Activated CD4-positive, alpha-beta T cell treated with anti-CD3 and anti-CD28 coated beads, Interleukin-2, amount 10 ng/mL, durations not matched to agents 24 days and 14 days (primary cell): ENCODE measurements around the gene IGHMBP2. TPM values are rescaled to one million over a fixed set of nuclear protein-coding genes. Genes with fewer than 3 reads are reported as not detected.
"Not testable (repeated sequence)": the region's sequence is repeated elsewhere in the genome, so short reads cannot be mapped to it uniquely, and the experiment has no call there.

Experiments used
- DNase-seq: peaks from one replicate; pipeline ENCODE4 v3.0.0; 2022
- H3K27ac Mint-ChIP-seq: one replicate; pipeline ENCODE4 v1.8.0; 2022; ENCODE audit warnings: mild to moderate bottlenecking, mixed read lengths
- H3K27me3 Mint-ChIP-seq: one replicate; pipeline ENCODE4 v1.8.0; 2022; ENCODE audit warnings: mixed read lengths
- H3K36me3 Mint-ChIP-seq: one replicate; pipeline ENCODE4 v1.8.0; 2022; ENCODE audit warnings: low read depth, mild to moderate bottlenecking, mixed read lengths
- H3K4me1 Mint-ChIP-seq: one replicate; pipeline ENCODE4 v1.8.0; 2021; ENCODE audit warnings: mixed read lengths
- H3K4me3 Mint-ChIP-seq: one replicate; pipeline ENCODE4 v1.8.0; 2022; ENCODE audit warnings: mild to moderate bottlenecking, moderate library complexity, mixed read lengths
- H3K9me3 Mint-ChIP-seq: one replicate; pipeline ENCODE4 v1.8.0; 2021; ENCODE audit warnings: mixed read lengths
- intact Hi-C: fragments of 100-400 bp; cut with micrococcal nuclease; formaldehyde crosslinking; loops from one replicate; pipeline ENCODE4 v1.15.1; 2023
- total RNA-seq: library from RNA; stranded (reverse); gene quantifications from 2 replicates; pipeline ENCODE4 v1.2.3, GENCODE V29; 2022

Gene IGHMBP2
- total RNA-seq = 39.2 and 39.8 TPM in 2 replicates

GRCh38 chr11:68903288-68904247, at the start of gene IGHMBP2, which contains the start of gene MRPL21:
Gene IGHMBP2, plus strand, starts transcription at chr11:68903891. Its CDS starts 62 bp downstream, at chr11:68903953.
Gene MRPL21, minus strand, starts transcription at chr11:68903832. Its CDS starts 22 bp downstream, at chr11:68903810.
- H3K27ac Mint-ChIP-seq = peak within 1 kb of the TSS; percentile 94
- H3K4me3 Mint-ChIP-seq = peak within 1 kb of the TSS; percentile 99
- intact Hi-C loops = loop anchor here (1.0 to 5.0 kb wide), 2 partner anchors 60 to 144 kb away; partner anchors contain the start of gene TPCN2
- H3K9me3 Mint-ChIP-seq = no peaks in the 10 kb centered on the region
- H3K4me1 Mint-ChIP-seq = peaks cover 26% of the 10 kb centered on the region
- DNase-seq = peak; percentile 97
- H3K36me3 Mint-ChIP-seq = peaks cover 30% of the 10 kb centered on the region
- no peaks in the 10 kb centered on the region for H3K27me3 Mint-ChIP-seq

- H3K9me3 Mint-ChIP-seq = no peaks in the 10 kb centered on the region
- H3K36me3 Mint-ChIP-seq = no peaks in the 10 kb centered on the region
- no peak overlapping the region for H3K27ac Mint-ChIP-seq
- intact Hi-C loops = no loop called here
- H3K4me3 Mint-ChIP-seq = no peak overlapping the region
- H3K27me3 Mint-ChIP-seq = peaks cover 42% of the 10 kb centered on the region
- no peak for DNase-seq
- H3K4me1 Mint-ChIP-seq = no peaks in the 10 kb centered on the region
Observed at GRCh38 chr11:68854273-68854958, 49.3 kb upstream of the IGHMBP2 start.

- Mint-ChIP-seq H3K9me3 (no peaks in the 10 kb centered on the region), H3K27me3 (peaks cover 42% of the 10 kb centered on the region), H3K4me1 (no peaks in the 10 kb centered on the region), H3K36me3 (no peaks in the 10 kb centered on the region), H3K4me3 (peak overlapping the region; percentile 49), H3K27ac (no peak overlapping the region)
- no peak for DNase-seq
- intact Hi-C loops = no loop called here
Observed at GRCh38 chr11:68855205-68855981, 48.3 kb upstream of the IGHMBP2 start.

GRCh38 chr11:68856425-68857030, 47.2 kb upstream of the IGHMBP2 start:
- H3K27ac Mint-ChIP-seq, H3K4me3 Mint-ChIP-seq, intact Hi-C loops, H3K36me3 Mint-ChIP-seq, H3K4me1 Mint-ChIP-seq, H3K9me3 Mint-ChIP-seq, DNase-seq: not testable (repeated sequence)
- H3K27me3 Mint-ChIP-seq = peaks cover 42% of the 10 kb centered on the region

GRCh38 chr11:68857037-68857586, 46.6 kb upstream of the IGHMBP2 start:
- H3K36me3 Mint-ChIP-seq = no peaks in the 10 kb centered on the region
- H3K9me3 Mint-ChIP-seq = no peaks in the 10 kb centered on the region
- H3K4me3 Mint-ChIP-seq = no peak overlapping the region
- intact Hi-C loops = no loop called here
- H3K4me1 Mint-ChIP-seq = no peaks in the 10 kb centered on the region
- H3K27ac Mint-ChIP-seq = no peak overlapping the region
- peaks cover 40% of the 10 kb centered on the region for H3K27me3 Mint-ChIP-seq
- DNase-seq = no peak

GRCh38 chr11:68859123-68859522, 44.6 kb upstream of the IGHMBP2 start:
- Mint-ChIP-seq H3K4me3 (no peak overlapping the region), H3K27me3 (peaks cover 23% of the 10 kb centered on the region), H3K4me1 (no peaks in the 10 kb centered on the region), H3K9me3 (no peaks in the 10 kb centered on the region), H3K36me3 (no peaks in the 10 kb centered on the region), H3K27ac (no peak overlapping the region)
- DNase-seq = no peak
- intact Hi-C loops = no loop called here

- DNase-seq = no peak
- no peak overlapping the region for H3K27ac Mint-ChIP-seq
Observed at GRCh38 chr11:68862421-68862820, 41.3 kb upstream of the IGHMBP2 start.

GRCh38 chr11:68863553-68864265, 40.0 kb upstream of the IGHMBP2 start:
- no peak for DNase-seq
- Mint-ChIP-seq H3K9me3 (no peaks in the 10 kb centered on the region), H3K27me3 (peaks cover 3% of the 10 kb centered on the region), H3K4me3 (no peak overlapping the region), H3K36me3 (no peaks in the 10 kb centered on the region), H3K4me1 (no peaks in the 10 kb centered on the region), H3K27ac (no peak overlapping the region)
- intact Hi-C loops = no loop called here

More at GRCh38 chr11:68862421-68862820, 41.3 kb upstream of the IGHMBP2 start:
- Mint-ChIP-seq H3K4me1 (no peaks in the 10 kb centered on the region), H3K4me3 (no peak overlapping the region), H3K9me3 (no peaks in the 10 kb centered on the region), H3K36me3 (no peaks in the 10 kb centered on the region), H3K27me3 (peaks cover 6% of the 10 kb centered on the region)
- intact Hi-C loops = no loop called here

- no peak overlapping the region for H3K4me3 Mint-ChIP-seq
- H3K36me3 Mint-ChIP-seq = no peaks in the 10 kb centered on the region
- H3K9me3 Mint-ChIP-seq = no peaks in the 10 kb centered on the region
- peaks cover 9% of the 10 kb centered on the region for H3K4me1 Mint-ChIP-seq
- intact Hi-C loops = no loop called here
- no peak overlapping the region for H3K27ac Mint-ChIP-seq
- no peak for DNase-seq
- H3K27me3 Mint-ChIP-seq = peaks cover 15% of the 10 kb centered on the region
Observed at GRCh38 chr11:68865241-68865640, 38.5 kb upstream of the IGHMBP2 start.

- Mint-ChIP-seq H3K4me1 (peaks cover 9% of the 10 kb centered on the region), H3K36me3 (no peaks in the 10 kb centered on the region), H3K27me3 (peaks cover 28% of the 10 kb centered on the region), H3K9me3 (no peaks in the 10 kb centered on the region), H3K27ac (no peak overlapping the region), H3K4me3 (no peak overlapping the region)
- intact Hi-C loops = no loop called here
- no peak for DNase-seq
Observed at GRCh38 chr11:68867066-68867465, 36.6 kb upstream of the IGHMBP2 start.

GRCh38 chr11:68868221-68868835, 35.4 kb upstream of the IGHMBP2 start:
- H3K4me3 Mint-ChIP-seq = no peak overlapping the region
- H3K9me3 Mint-ChIP-seq = no peaks in the 10 kb centered on the region
- intact Hi-C loops = no loop called here
- no peak for DNase-seq
- peaks cover 34% of the 10 kb centered on the region for H3K27me3 Mint-ChIP-seq
- H3K36me3 Mint-ChIP-seq = no peaks in the 10 kb centered on the region
- no peak overlapping the region for H3K27ac Mint-ChIP-seq
- H3K4me1 Mint-ChIP-seq = peaks cover 9% of the 10 kb centered on the region

GRCh38 chr11:68870470-68870869, 33.2 kb upstream of the IGHMBP2 start:
- peaks cover 35% of the 10 kb centered on the region for H3K27me3 Mint-ChIP-seq
- intact Hi-C loops = no loop called here
- peak overlapping the region; percentile 76 for H3K4me3 Mint-ChIP-seq
- H3K4me1 Mint-ChIP-seq = peaks cover 9% of the 10 kb centered on the region
- no peak for DNase-seq
- no peak overlapping the region for H3K27ac Mint-ChIP-seq
- no peaks in the 10 kb centered on the region for H3K36me3 Mint-ChIP-seq
- H3K9me3 Mint-ChIP-seq = no peaks in the 10 kb centered on the region
